Glutamatergic neuron (in vitro differentiated cells): Measurements from ENCODE around the gene CLCN4. TPM values are rescaled to one million over a fixed set of nuclear protein-coding genes. Genes with fewer than 3 reads are reported as not detected.
A peak's percentile ranks its signal among the peaks of the same experiment; 100 is the strongest.

Experiments used
- DNase-seq: peaks from one replicate; pipeline ENCODE4 v3.0.0; 2022
- H3K27ac Mint-ChIP-seq: one replicate; pipeline ENCODE4 v1.8.0; 2020; ENCODE audit warnings: mild to moderate bottlenecking, mixed read lengths, inconsistent platforms; ENCODE audit not compliant: unreplicated experiment
- H3K27me3 Mint-ChIP-seq: one replicate; pipeline ENCODE4 v1.8.0; 2020; ENCODE audit warnings: mild to moderate bottlenecking, moderate library complexity, mixed read lengths, inconsistent platforms; ENCODE audit not compliant: unreplicated experiment
- H3K36me3 Mint-ChIP-seq: one replicate; pipeline ENCODE4 v1.8.0; 2020; ENCODE audit warnings: mild to moderate bottlenecking, mixed read lengths, inconsistent platforms; ENCODE audit not compliant: unreplicated experiment
- H3K4me1 Mint-ChIP-seq: one replicate; pipeline ENCODE4 v1.8.0; 2020; ENCODE audit warnings: mild to moderate bottlenecking, low read depth, mixed read lengths, inconsistent platforms; ENCODE audit not compliant: unreplicated experiment
- H3K4me3 Mint-ChIP-seq: one replicate; pipeline ENCODE4 v1.8.0; 2020; ENCODE audit warnings: mild to moderate bottlenecking, mixed read lengths, inconsistent platforms; ENCODE audit not compliant: unreplicated experiment
- H3K9me3 Mint-ChIP-seq: one replicate; pipeline ENCODE4 v1.8.0; 2020; ENCODE audit warnings: mild to moderate bottlenecking, moderate library complexity, mixed read lengths, inconsistent platforms; ENCODE audit not compliant: unreplicated experiment
- total RNA-seq: library from RNA; stranded (reverse); fragmentation: NEBNext Ultra II Directional; extraction: Animal tissue kit (Norgen Biotek cat#: 25700); gene quantifications from one replicate; pipeline ENCODE4 v1.2.1, GENCODE V29; 2021; ENCODE audit not compliant: unreplicated experiment
- TF ChIP-seq, protein P1 (sequence below): fragments of 200-600 bp; sonication (generic); IDR thresholded peaks from one replicate; pipeline ENCODE4 v1.5.0; 2021; ENCODE audit not compliant: partially characterized antibody, unreplicated experiment

CLCN4 gene
- total RNA-seq, 1 donor from 2014 or later = 64.7 TPM

DNA sequence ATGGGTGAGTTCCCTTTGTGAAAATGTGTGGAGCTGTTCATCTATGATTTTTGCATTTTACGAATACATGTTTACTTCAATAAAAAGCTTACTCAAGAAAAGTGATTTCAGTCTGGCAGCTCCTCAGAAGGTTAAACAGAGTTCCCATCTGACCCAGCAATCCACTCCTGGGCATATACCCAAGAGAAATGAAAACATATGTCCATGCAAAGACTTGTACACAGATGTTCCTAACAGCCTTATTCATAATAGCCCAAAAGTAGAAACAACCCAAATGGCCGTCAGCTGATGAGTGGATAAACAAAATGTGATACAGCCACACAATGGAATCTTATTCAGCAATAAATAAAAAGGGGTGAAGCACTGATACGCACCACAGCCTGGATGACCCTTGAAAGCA lies 20.8 kb downstream of the CLCN4 start:
- Mint-ChIP-seq H3K9me3 (peaks cover 7% of the 10 kb centered on the region), H3K36me3 (no peaks in the 10 kb centered on the region), H3K4me1 (peaks cover 36% of the 10 kb centered on the region), H3K27ac (peak overlapping the region; percentile 70), H3K27me3 (peaks cover 5% of the 10 kb centered on the region), H3K4me3 (peak overlapping the region; percentile 36)
- DNase-seq = no peak
- TF ChIP-seq, protein P1, sequence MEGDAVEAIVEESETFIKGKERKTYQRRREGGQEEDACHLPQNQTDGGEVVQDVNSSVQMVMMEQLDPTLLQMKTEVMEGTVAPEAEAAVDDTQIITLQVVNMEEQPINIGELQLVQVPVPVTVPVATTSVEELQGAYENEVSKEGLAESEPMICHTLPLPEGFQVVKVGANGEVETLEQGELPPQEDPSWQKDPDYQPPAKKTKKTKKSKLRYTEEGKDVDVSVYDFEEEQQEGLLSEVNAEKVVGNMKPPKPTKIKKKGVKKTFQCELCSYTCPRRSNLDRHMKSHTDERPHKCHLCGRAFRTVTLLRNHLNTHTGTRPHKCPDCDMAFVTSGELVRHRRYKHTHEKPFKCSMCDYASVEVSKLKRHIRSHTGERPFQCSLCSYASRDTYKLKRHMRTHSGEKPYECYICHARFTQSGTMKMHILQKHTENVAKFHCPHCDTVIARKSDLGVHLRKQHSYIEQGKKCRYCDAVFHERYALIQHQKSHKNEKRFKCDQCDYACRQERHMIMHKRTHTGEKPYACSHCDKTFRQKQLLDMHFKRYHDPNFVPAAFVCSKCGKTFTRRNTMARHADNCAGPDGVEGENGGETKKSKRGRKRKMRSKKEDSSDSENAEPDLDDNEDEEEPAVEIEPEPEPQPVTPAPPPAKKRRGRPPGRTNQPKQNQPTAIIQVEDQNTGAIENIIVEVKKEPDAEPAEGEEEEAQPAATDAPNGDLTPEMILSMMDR = no peak

DNA sequence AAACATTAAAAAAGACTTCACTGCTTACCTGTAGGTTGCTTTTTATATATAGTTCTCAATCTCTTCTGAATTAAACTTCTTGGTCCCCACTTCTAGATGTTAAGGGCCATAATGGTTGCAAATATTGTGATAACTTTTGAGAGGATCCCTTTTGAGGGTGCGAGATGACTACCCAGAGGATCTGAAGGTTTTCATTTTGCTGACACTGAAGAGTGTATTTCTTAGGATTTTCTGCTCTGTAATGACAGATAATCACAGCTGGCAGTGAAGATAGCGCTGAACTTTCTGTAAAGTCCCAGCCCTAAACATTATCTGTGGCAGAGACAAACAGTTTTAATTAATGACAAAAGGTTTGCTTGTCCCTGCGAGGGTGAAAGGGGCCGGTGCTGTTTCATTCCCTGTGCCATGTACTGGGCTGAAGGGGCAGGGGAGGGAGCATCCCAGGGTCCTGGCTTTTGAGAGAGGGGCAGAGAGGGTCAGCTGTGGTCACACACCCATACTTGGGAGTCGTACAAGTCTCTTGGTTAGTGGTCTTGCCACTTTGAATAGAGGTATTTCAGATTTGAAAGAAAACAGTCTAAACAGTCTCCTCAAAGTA lies 22.2 kb downstream of the CLCN4 start:
- H3K9me3 Mint-ChIP-seq = peaks cover 7% of the 10 kb centered on the region
- TF ChIP-seq, protein P1 = no peak
- H3K4me3 Mint-ChIP-seq = no peak overlapping the region
- no peak for DNase-seq
- peaks cover 5% of the 10 kb centered on the region for H3K27me3 Mint-ChIP-seq
- H3K27ac Mint-ChIP-seq = no peak overlapping the region
- H3K4me1 Mint-ChIP-seq = peaks cover 30% of the 10 kb centered on the region
- H3K36me3 Mint-ChIP-seq = no peaks in the 10 kb centered on the region

DNA sequence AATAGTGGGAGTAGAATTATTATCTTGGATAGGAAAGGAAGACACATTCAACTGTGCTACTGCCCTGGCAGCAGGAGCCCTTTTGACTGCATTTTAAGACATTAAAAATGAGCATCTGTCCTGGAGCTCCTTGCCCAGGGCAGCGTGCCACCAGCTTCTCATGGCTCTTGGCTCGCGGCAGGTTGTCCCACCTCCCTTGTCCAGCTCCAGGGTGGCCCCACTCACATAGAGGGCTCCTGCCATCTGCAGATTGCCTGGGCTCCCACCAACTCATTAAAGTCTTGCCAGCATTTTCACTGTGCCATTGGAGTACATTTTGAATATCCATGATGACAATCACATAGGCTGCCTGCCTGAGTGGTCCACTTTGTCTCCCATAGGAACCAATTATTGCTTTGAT lies 27.0 kb downstream of the CLCN4 start:
- peaks cover 6% of the 10 kb centered on the region for H3K9me3 Mint-ChIP-seq
- no peak overlapping the region for H3K4me3 Mint-ChIP-seq
- TF ChIP-seq, protein P1 = no peak
- no peaks in the 10 kb centered on the region for H3K36me3 Mint-ChIP-seq
- DNase-seq = no peak
- peaks cover 13% of the 10 kb centered on the region for H3K4me1 Mint-ChIP-seq
- H3K27me3 Mint-ChIP-seq = peaks cover 4% of the 10 kb centered on the region
- H3K27ac Mint-ChIP-seq = no peak overlapping the region

DNA sequence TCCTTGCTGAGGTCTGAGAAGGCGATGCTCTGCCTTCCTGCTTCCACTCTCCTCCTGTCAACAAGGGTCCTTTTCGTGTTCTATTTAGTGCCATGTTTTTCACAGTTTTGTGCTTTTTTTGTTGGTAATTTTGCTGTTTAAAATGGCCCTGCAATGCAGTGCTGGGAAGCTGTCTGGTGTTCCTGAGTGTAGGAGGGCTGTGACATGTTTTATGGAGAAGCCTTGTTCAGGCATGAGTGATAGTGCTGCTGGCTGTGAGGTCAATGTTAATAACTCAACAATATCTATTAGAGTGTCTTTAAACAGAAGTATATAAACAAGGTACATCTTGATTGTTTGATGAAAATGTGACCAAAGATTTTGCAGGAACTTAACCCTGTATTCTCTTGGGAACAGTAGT lies 27.6 kb downstream of the CLCN4 start:
- H3K27ac Mint-ChIP-seq = no peak overlapping the region
- H3K36me3 Mint-ChIP-seq = no peaks in the 10 kb centered on the region
- no peak overlapping the region for H3K4me3 Mint-ChIP-seq
- no peak for DNase-seq
- TF ChIP-seq, protein P1 = no peak
- H3K27me3 Mint-ChIP-seq = peaks cover 4% of the 10 kb centered on the region
- peaks cover 6% of the 10 kb centered on the region for H3K9me3 Mint-ChIP-seq
- H3K4me1 Mint-ChIP-seq = peaks cover 13% of the 10 kb centered on the region

DNA sequence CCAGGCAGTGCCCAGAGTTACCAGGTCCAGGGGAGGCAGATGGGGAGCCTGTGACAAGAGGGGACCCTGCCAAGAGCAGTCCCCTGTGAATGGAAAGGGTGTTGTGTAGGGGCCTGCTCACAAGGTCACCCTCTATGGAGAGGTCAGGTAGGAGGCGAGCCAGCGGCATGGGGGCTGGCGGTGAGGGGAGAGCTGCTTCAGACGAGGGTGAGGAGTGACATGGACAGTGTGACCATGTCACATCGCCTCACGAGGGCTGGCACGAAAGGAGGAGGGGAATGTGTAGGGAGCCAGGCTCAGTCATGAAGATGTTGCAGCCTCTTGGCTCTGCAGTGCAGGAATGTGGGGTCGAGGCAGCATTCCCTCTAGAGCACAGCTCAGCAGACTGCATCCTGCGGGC lies 29.6 kb downstream of the CLCN4 start:
- Mint-ChIP-seq H3K9me3 (peaks cover 6% of the 10 kb centered on the region), H3K4me1 (peaks cover 18% of the 10 kb centered on the region), H3K4me3 (no peak overlapping the region), H3K36me3 (no peaks in the 10 kb centered on the region), H3K27me3 (peaks cover 2% of the 10 kb centered on the region), H3K27ac (no peak overlapping the region)
- TF ChIP-seq, protein P1 = no peak
- no peak for DNase-seq
